ENCODE results near the gene TCFL5. TPM values are rescaled to one million over a fixed set of nuclear protein-coding genes. Genes with fewer than 3 reads are reported as not detected.
A peak's percentile ranks its signal among the peaks of the same experiment; 100 is the strongest.
"Not testable (repeated sequence)": the region's sequence is repeated elsewhere in the genome, so short reads cannot be mapped to it uniquely, and the experiment has no call there.

Gene TCFL5
- polyA plus RNA-seq, 4 donors = 10.9 to 14.5 (median 12.7) TPM

DNA sequence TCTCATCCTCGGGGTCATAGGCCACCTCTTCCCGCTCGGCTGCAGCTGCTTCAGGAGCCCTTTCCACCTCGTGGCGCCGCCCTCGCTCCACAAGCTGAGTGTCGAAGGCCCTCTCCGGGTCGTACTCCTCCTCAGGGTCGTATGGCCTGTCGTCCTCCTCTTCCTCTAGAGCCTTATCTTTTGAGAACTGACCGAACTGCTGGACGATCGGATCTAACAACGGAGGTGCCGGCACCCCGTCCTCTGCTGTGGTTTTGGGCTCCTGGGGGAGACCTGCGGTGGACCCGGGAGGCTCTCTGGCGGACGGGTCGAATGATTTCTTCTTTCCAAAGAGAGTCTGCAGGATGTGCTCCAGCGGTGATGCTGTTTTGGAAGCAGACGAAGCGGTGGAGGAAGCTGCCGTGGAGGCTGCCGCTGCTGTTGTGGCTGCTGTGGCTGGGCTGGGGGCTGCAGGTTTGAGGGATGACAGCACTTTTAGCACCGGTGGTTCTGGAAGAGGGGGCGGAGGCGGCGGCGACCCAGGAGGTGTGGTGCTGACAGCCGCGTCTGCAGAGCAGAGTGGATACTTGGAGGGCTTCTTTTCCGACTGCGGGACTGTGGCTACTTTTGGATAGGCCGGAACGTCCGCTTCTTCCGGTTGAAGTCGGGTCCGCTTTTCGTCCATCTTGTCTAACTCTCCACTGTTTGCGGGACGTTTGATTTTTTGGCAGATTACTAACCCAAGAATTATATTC, 20.2 kb upstream of the TCFL5 start:
- no peak for DNase-seq (ENCODE audit: low read depth in 4 of 4, low spot score in 2 of 4)

DNA sequence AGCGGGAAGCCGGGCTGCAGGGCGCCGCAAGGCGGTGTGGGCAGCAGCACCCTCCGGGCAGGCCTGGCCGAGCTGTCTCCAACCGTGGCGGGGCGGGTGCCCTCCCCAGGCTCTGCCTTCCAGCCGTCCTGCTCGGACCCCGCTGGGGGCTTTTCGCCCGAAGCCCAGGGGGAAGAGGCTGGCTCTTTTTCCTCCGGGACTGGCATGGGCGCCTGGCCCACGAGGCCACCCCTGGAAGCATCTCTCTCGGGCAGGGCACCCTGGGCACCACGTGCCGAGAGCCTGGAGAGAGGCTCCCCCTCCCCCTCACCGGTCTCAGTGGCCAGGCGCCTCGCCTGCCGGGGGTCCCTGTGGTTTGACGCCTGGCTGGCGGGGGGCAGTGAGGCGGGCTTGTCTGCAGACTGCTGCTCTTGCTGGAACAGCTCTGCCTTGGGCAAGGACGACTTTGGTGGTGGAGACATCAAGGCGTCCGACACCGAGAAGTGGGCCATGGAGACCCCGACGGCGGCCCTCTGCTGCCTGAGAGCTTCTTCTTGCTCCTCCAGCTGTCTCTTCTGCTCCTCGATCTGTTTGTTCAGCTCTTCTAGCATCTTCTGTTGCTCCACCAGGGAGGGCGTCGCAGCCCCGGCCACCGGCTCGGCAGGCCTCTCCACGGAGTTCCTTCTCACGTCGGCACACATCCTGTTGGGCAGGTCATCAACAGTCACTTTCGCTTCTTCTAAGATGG, 19.5 kb upstream of the TCFL5 start:
- DNase-seq (ENCODE audit: low read depth in 4 of 4, low spot score in 2 of 4) = no peak

DNA sequence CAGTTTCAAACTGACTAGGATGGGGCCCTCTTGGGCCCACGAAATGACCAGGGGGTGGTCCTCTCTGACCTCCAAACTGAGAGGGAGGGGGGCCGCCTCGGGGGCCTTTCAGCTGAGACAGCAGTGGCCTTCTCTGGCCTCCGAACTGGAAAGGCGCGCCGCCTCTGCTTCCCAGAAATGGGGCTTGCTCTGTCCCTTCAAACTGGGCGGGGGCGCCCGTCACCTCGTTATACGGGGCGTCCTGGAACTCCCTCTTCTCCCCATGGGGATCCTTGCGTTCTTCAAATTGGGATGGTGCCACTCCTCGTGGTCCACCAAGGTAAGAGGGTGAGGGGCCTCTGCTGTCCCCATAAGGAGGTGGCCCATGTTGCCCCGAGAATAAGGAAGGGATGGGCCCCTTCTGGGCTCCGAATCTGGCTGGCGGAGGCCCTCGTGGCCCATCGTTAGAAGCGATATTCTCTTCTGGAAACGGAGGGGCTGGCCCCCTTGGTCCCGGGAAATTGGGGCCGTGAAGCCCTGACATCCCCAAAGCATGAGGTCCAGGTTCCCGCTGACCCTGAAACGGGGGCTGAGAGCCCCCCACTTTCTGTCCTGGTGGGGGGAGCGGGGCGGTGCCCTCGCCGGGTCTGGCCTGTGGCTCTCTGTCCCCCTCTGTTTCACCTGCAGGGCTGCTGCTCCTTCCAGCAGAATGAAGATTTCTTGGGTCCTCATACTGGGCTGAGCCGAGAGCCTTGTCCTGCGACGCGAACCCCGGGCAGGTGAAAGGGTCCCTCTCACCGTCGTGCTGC, 18.7 kb upstream of the TCFL5 start:
- DNase-seq (ENCODE audit: low read depth in 4 of 4, low spot score in 2 of 4) = no peak

DNA sequence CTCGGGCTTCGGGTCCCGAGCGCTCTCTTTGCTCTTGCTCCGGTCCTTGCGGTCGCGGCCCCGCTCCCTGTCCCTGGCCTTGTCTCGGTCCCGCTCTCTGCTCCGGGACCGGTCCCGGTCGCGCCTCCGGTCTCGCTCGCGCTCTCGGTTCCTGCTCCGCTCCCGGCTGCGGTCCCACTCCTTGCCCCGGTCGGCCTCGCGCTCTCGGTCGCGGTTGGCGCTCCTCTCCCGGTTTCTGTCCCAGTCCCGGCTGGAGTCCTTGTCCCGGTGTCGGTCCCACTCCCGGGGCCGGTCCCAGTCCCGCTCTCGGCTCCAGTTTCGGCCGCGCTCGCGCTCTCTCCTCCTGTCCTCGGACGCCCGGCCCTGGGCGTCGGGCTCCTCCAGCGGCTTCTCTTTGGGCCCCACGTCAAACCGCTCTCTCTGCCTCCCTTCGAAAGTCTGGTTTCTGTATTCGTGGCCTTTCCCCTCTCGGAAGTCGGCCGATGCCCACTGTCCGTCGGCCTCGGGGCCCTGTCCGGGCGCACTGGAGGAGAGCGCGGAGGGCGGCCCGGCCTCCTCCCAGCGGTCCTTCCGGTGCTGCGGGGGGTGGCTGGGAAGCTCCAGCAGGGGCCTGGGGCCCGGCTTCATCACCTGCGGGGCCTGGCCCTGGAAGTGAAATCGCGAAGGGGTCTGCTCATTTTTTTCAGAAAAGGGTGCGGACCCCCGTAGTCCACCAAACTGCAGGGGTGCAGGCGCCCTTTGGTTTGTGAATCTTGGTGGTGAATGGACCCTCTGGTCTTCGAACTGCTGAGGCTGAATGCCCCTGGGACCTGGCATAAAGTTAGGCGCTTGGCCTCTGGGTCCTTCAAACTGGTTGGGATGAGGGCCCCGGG, 17.9 kb upstream of the TCFL5 start:
- no peak for DNase-seq (ENCODE audit: low read depth in 4 of 4, low spot score in 2 of 4)

DNA sequence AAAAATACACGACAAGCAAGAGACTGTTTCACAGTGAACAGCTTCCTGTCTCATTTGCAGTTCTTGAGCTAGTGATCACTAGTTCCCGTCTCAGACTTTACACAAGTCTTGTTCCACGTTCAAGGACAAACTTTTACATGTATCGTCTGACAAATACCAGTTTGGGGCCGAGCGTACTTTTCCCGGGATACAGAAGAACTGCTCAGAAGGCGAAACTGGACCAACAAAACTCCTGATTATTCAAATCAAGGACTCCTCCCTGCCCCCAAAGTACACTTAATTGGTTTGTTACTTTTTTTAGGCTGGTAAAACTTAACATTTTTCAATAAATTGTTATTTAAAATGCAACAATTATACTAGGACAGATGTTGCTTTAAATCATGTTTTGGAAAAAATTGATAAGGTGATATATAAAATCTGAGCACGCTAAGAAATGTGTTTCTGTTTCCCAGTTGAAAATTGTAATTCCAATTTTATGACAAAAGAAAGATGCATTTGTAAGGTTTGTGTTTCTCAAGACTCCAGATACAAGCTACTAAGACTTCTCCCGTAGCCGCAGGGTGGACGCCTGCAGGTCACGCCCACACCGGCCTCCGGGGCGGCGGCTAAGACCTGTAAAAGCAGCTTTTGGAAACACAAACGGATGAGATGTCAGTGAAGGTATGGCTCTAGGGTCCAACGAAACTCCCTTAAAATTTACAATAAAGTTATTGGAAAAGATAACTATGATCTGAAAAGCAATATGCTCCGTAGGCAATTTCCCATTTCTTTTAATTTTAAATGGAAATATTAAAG, 16.8 kb upstream of the TCFL5 start:
- DNase-seq (ENCODE audit: low read depth in 4 of 4, low spot score in 2 of 4) = no peak

DNA sequence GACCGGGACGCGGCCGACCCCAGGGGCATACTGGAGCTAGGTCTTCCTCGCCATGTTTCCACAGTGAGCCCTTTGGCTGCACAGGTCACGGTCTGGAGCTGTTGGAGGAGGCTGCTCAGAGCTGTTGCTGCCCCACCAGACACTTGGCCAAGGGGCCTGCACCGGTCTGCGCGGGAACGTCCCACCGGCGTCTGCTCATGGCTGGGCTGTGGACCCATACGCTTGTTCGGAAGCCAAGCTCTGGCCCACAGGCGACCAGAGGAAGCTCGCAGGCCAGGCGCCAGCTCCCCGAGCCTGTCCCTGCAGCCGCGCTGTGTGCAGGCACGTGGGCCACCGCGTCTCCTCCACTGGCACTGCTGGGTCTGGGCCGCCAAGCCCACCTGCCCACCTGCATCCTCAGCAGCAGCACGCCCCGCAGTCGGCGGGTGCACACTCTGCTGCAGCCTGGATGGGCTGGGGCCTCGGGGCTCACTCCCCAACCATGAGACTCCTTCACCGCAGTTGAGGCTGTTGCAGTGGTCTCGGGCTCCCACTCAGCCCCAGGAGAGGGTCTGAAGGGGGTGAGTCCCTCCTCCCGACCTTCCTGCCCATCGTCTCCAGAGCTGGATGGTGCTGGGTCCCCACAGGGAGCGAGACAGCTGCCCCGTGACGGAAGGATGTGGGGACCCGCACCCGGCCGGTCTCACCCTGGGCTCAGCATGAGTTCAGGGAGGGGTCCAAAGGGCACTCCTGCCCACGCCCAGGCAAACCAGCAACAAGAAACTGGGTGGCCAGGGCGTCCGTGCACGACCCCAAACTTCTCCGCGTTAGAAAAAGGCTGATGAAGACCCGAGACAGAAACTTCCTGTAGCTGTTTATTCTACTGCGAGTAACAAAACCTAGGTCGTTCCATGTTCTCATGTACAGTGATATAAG, 15.5 kb upstream of the TCFL5 start:
- DNase-seq (ENCODE audit: low read depth in 4 of 4, low spot score in 2 of 4) = no peak

DNA sequence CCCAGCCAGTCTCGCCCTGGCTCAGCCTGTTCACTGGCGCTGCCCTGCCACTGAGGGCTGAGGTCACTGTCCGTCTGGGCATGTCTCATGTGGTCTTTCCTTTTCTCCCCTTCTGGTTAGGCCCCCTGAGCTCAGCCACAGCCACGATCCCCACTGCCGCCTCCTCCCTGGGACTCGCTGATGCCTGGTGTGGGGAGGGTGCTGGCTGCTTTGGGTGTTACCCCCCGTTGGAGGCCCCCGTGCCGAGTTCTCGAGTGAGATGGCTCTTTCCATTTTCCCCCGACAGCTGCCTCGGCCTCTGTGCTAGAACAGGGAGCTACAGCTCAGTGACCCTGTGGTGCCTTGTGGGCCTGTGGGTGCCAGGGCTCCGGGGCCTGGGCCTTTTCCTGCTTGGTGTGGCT, 14.9 kb upstream of the TCFL5 start:
- DNase-seq (ENCODE audit: low read depth in 4 of 4, low spot score in 2 of 4) = no peak

DNA sequence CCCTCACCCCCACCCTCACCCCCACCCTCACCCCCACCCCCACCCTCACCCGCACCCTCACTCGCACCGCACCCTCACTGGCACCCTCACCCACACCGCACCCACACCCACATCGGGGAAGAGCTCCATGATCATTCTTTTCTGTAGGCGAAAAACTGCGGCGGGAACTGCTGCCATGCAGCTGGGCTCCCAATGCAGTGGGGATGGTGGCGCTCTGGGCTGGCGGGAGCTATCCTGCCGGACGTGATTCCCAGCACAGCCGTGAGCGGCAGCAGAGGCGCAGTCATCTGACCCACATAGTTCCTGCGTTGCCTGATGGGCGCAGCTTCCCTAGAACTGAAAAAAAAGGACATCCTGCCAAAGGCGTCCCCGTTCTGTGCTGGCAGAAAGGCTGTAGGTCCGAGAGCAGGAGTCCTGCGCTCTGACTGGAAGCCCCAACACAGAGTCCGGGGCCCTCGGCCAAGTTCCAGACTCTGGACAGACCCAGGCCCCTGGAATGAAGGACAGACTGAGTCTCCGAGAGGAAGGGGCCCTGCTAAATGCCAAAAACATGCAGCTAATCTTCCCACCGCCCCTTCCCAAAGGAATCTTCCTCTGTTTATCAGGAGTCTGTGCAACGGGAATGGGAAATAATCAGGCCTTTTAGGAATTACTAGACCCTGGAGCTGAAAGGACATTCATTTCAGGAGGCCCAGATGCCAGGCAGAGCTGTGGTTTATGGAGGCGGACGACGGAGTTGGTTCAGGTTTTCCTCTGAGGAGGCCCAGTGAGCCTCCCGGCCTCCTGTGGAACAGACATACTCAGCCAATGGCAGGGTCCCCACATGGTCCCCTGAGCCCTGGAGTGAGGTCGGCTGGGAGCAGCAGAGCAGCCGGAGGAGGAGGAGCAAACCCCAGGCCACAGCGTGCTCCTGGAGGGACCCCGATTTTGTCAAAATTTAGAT, 14.1 kb upstream of the TCFL5 start:
- DNase-seq (ENCODE audit: low read depth in 4 of 4, low spot score in 2 of 4) = peak in 1 of 4 donors; percentile 61

DNA sequence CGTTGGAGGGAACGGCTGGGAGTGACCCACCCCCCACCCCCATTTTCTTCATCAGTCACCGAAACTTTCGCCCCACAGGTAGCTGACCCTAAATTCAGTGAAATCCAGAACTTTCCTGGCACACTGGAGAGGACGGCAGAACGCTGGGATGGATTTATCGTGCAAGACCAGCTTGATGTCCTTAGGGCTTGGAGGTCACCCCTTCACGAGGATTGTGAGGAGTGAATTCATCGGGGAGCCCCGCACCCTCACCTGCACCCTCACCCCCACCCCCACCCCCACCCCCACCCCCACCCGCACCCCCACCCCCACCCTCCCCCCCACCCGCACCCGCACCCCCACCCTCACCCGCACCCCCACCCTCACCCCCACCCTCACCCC, 13.3 kb upstream of the TCFL5 start:
- no peak for DNase-seq (ENCODE audit: low read depth in 4 of 4, low spot score in 2 of 4)

DNA sequence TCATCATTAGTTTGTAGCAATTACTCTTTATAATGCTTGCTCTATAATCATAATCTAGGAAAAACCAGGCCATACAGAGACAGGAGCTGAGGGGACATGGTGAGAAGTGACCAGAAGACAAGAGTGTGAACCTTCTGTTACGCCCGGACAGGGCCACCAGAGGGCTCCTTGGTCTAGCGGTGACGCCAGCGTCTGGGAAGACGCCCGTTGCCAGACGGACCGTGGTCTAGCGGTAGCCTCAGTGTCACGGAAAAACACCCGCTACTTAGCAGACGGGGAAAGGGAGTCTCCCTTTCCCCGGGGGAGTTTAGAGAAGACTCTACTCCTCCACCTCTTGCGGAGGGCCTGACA, 12.0 kb upstream of the TCFL5 start:
- DNase-seq (ENCODE audit: low read depth in 4 of 4, low spot score in 2 of 4) = not testable (repeated sequence)

DNA sequence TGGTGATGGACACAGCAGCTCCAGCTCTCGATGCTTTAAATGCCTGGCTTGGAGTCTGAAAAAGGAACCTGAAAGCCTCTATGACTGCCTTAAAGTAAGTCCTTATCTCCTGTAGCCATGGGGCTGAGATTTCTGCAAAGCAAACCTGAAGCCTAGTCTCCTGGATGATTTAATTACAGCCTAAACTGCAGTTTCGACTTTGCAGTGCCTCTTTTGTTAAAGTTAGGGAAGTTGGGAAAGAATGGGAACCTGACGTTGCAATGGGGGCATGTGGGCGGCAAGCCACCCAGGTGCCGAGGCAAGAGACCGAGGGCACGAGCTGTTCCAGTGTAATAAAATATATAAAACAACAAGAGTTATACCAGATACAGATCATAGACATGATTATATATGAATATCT, 11.7 kb upstream of the TCFL5 start:
- DNase-seq (ENCODE audit: low read depth in 4 of 4, low spot score in 2 of 4) = no peak

DNA sequence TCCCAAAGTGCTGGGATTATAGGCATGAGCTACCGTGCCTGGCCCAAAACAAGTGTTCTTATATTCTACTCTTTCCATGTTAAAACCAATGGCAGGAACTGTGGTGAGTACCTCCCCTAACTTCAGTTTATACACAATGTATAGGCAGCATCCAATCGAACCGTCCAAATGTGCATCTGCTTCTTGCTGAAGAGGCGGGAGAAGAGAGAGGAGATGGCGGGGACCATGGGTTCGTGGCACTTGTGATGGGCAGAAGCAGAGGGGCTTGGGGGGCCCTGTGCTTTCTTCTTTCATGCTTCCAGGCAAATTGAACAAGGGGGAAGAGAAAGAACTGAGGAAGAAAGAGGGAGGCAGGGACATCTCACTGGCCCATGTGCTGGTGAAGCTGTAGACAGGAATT, 11.2 kb upstream of the TCFL5 start:
- no peak for DNase-seq (ENCODE audit: low read depth in 4 of 4, low spot score in 2 of 4)

DNA sequence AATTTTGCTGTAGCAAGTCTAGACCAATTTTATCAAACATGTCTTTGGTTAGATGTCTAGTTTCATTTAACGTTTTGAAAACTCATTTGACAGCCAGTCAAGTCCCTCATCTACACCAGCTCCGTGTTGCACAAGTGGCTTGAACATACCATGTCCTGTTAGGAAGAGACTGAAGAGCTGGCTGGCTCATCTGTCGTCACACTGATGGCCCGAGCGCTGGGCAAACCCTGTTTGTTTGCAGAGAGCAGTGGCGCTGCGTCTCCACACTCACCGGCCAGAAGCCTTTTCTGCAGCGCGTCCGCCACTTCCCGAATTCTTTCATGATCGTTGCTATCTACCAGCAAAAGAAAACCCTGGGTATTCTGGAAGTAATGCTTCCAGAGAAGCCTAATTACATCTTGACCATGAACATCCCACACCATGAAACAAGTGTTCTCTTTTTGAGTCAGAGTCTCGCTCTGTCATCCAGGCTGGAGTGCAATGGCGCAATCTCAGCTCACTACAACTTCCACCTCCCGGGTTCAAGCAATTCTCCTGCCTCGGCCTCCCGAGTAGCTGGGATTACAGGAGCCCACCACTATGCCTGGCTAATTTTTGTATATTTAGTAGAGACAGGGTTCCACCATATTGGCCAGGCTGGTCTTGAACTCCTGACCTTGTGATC, 10.7 kb upstream of the TCFL5 start:
- DNase-seq (ENCODE audit: low read depth in 4 of 4, low spot score in 2 of 4) = no peak

DNA sequence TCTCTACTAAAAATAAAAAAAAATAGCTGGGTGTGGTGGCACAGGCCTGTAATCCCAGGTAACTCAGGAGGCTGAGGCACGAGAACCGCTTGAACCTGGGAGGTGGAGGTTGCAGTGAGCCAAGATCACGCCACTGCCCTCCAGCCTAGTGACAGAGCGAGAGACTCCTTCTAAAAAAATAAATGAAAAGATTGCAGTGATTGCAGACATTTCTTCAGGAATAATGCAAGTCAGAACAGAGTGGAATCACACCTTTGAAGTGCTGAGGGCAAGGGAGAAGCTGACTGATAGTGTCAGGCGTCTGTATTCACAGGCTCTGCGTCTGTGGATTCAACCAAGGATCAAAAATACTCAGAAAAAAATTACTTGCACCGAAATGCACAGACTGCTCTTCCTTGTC, 2.6 kb upstream of the TCFL5 start:
- DNase-seq (ENCODE audit: low read depth in 4 of 4, low spot score in 2 of 4) = no peak

DNA sequence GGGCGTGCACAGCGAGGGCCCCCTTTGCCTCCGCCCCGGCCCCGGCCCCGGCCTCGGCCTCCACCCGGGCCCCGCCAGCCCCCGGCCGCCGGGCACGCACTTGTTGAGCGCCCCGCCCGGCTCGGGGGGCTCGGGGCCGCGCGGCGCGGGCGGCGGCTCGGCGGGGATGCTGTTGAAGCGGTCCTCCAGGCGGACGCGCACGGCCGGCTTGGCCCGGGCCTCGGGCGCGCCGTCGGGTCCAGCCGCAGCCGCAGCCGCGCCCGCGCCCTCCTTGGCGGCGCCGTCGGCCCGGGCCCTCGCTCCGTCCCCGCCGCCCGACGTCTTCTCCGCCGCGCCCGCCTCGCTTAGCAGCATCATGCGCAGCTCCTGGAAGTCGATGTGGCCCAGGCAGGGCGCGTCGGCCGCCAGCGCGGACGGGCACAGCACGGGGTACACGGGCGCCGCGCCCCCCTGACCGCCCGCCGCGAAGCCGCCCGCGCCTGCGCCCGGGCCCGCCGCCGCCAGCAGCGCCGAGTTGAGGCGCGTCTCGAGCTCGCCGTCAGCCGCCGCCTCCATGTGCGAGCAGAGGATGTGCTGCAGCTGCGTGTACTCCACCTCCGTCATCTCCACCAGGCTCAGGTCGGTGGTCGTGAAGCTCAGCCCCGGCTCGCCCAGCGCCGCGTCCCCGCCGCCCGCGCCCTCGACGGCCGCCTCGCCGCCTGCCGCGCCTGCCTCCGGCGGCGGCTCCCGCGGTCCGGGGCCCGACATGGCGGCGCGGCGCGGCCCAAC, 514 bp downstream of the TCFL5 start:
- no peak for DNase-seq (ENCODE audit: low read depth in 4 of 4, low spot score in 2 of 4)

DNA sequence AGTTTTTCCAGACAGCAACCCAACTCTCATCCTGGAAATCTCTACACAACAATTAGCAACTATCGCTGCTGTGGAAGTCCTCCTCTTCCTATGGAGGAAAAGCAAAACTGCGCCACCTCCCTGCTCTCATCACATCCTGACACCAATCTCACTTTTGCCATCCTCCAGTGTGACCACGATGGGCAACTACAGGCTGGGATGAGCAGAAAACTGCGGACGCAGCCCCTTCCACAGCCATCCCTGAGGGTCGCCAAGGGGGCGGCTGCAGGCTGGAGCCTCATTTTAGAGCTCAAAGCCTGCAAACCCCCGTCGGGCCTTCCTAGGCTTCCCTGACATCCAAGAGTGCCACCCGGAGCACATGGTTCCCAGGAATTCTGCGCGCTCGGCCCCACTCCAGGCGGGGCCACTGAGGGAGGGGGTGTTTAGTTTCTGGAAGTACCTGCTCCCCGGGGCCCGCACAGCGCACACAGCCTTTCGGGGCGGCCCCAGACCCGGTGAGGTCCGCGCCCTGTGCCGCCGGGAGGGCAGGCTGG, 1.2 kb downstream of the TCFL5 start:
- no peak for DNase-seq (ENCODE audit: low read depth in 4 of 4, low spot score in 2 of 4)
